WTC11 (cell line): ENCODE data around the gene CDC6. TPM values are rescaled to one million over a fixed set of nuclear protein-coding genes. Genes with fewer than 3 reads are reported as not detected.

ENCODE experiments used
- ATAC-seq: fragments of 200-7000 bp; cut with Tn5 transposase; 2 replicates; pipeline ENCODE4 v1.10.0; 2021; ENCODE audit warnings: mild to moderate bottlenecking, moderate library complexity
- CTCF ChIA-PET: fragments of 300-600 bp; sonication (Branson Sonifier 250); formaldehyde crosslinking; loops from one replicate; lab custom pipeline; 2021; ENCODE audit warnings: antibody characterized with exemption; lab: Charles Lee
- POLR2A ChIA-PET: fragments of 350-600 bp; sonication (Branson Sonifier 250); formaldehyde crosslinking; loops from one replicate; lab custom pipeline; 2021; ENCODE audit warnings: antibody characterized with exemption; lab: Charles Lee
- DNase-seq: peaks from one replicate; pipeline ENCODE4 v3.0.0; 2021; ENCODE audit warnings: low spot score
- H3K27ac Mint-ChIP-seq: 2 replicates; pipeline ENCODE4 v1.8.0; 2021; ENCODE audit warnings: mixed read lengths
- H3K27me3 Mint-ChIP-seq: 2 replicates; pipeline ENCODE4 v1.8.0; 2021; ENCODE audit warnings: low read depth, mild to moderate bottlenecking, moderate library complexity, mixed read lengths
- H3K36me3 Mint-ChIP-seq: 2 replicates; pipeline ENCODE4 v1.8.0; 2021; ENCODE audit warnings: mixed read lengths
- H3K4me1 Mint-ChIP-seq: 2 replicates; pipeline ENCODE4 v1.8.0; 2022; ENCODE audit warnings: mixed read lengths
- H3K4me3 Mint-ChIP-seq: 2 replicates; pipeline ENCODE4 v1.8.0; 2021; ENCODE audit warnings: mild to moderate bottlenecking, moderate library complexity, mixed read lengths
- H3K9me3 Mint-ChIP-seq: 2 replicates; pipeline ENCODE4 v1.8.0; 2021; ENCODE audit warnings: mixed read lengths
- AFF4 ChIP-seq: sonication (generic); formaldehyde crosslinking; IDR thresholded peaks from 2 replicates; pipeline ENCODE4 v1.8.1; 2023; ENCODE audit warnings: mild to moderate bottlenecking, missing genetic modification reagents, borderline replicate concordance
- E2F4 ChIP-seq: sonication (generic); formaldehyde crosslinking; IDR thresholded peaks from 2 replicates; pipeline ENCODE4 v1.8.1; 2022; ENCODE audit warnings: low read depth, mild to moderate bottlenecking, moderate library complexity, missing genetic modification reagents, borderline replicate concordance
- GABPB1 ChIP-seq: sonication (generic); formaldehyde crosslinking; IDR thresholded peaks from 2 replicates; pipeline ENCODE4 v1.8.1; 2023; ENCODE audit warnings: mild to moderate bottlenecking, missing genetic modification reagents
- GRHL2 ChIP-seq: fragments of 250-450 bp; sonication (Bioruptor Pico); IDR thresholded peaks from 2 replicates; pipeline ENCODE4 v1.8.0; 2022; ENCODE audit warnings: mild to moderate bottlenecking, moderate library complexity; ENCODE audit not compliant: insufficient replicate concordance, severe bottlenecking
- MXD4 ChIP-seq: fragments of 250-450 bp; sonication (Bioruptor Pico); IDR thresholded peaks from 2 replicates; pipeline ENCODE4 v1.8.0; 2021; ENCODE audit warnings: mild to moderate bottlenecking, moderate library complexity, borderline replicate concordance
- NFE2L1 ChIP-seq: sonication (generic); formaldehyde crosslinking; IDR thresholded peaks from 2 replicates; pipeline ENCODE4 v1.8.1; 2023; ENCODE audit warnings: missing genetic modification reagents
- NFYB ChIP-seq: sonication (generic); formaldehyde crosslinking; conservative IDR thresholded peaks from 2 replicates; pipeline ENCODE4 v1.8.0; 2022; ENCODE audit warnings: low read depth, missing genetic modification reagents
- NR1H2 ChIP-seq: sonication (generic); formaldehyde crosslinking; IDR thresholded peaks from 2 replicates; pipeline ENCODE4 v1.9.0; 2021; ENCODE audit warnings: mild to moderate bottlenecking, moderate library complexity, missing genetic modification reagents
- NR3C1 ChIP-seq: sonication (generic); formaldehyde crosslinking; conservative IDR thresholded peaks from 2 replicates; pipeline ENCODE4 v1.8.1; 2023; ENCODE audit warnings: low read depth, mild to moderate bottlenecking, missing genetic modification reagents
- PRDM15 ChIP-seq: sonication (generic); formaldehyde crosslinking; IDR thresholded peaks from 2 replicates; pipeline ENCODE4 v1.8.0; 2022; ENCODE audit warnings: missing genetic modification reagents
- ZNF512 ChIP-seq: sonication (generic); formaldehyde crosslinking; IDR thresholded peaks from 2 replicates; pipeline ENCODE4 v1.8.1; 2022; ENCODE audit warnings: missing genetic modification reagents, borderline replicate concordance
- ZNF532 ChIP-seq: fragments of 250-450 bp; sonication (Bioruptor Pico); IDR thresholded peaks from 2 replicates; pipeline ENCODE4 v1.9.0; 2021; ENCODE audit warnings: mild to moderate bottlenecking, borderline replicate concordance
- total RNA-seq: library from RNA; stranded (reverse); gene quantifications from 3 replicates; pipeline ENCODE4 v1.2.3, GENCODE V29; 2021

The CDC6 gene
- total RNA-seq, 1 experiment from 2014 or later = 125 TPM

- DNase-seq = no peak
- Mint-ChIP-seq H3K4me1 (peaks cover 60% of the 10 kb centered on the region), H3K9me3 (no peaks in the 10 kb centered on the region), H3K27me3 (peaks cover 19% of the 10 kb centered on the region), H3K4me3 (no peak overlapping the region), H3K36me3 (no peaks in the 10 kb centered on the region), H3K27ac (no peak overlapping the region)
- ChIA-PET CTCF (interaction anchor here (3.4 kb wide), 1 partner anchor 33 kb away, joined by 15 read pairs; no protein-coding TSS in a partner anchor), POLR2A (no interaction called here)
- no peak for TF ChIP-seq AFF4 (CRISPR knock-in tag)
- no peak for ATAC-seq
Observed at GRCh38 chr17:40320756-40321523, 33.3 kb downstream of the CDC6 start.

GRCh38 chr17:40321524-40321929, 33.8 kb downstream of the CDC6 start:
- ATAC-seq (no peak), DNase-seq (no peak)
- Mint-ChIP-seq H3K27ac (no peak overlapping the region), H3K4me3 (no peak overlapping the region), H3K27me3 (peaks cover 13% of the 10 kb centered on the region), H3K36me3 (no peaks in the 10 kb centered on the region), H3K4me1 (peaks cover 59% of the 10 kb centered on the region), H3K9me3 (no peaks in the 10 kb centered on the region)
- TF ChIP-seq MXD4 (CRISPR knock-in tag) = no peak
- CTCF ChIA-PET = interaction anchor here (3.4 kb wide), 1 partner anchor 33 kb away, joined by 15 read pairs; no protein-coding TSS in a partner anchor
- POLR2A ChIA-PET = no interaction called here

- no peak overlapping the region for H3K4me3 Mint-ChIP-seq
- ATAC-seq = no peak
- peaks cover 12% of the 10 kb centered on the region for H3K27me3 Mint-ChIP-seq
- H3K4me1 Mint-ChIP-seq = peaks cover 59% of the 10 kb centered on the region
- no peaks in the 10 kb centered on the region for H3K36me3 Mint-ChIP-seq
- H3K9me3 Mint-ChIP-seq = no peaks in the 10 kb centered on the region
- POLR2A ChIA-PET = no interaction called here
- H3K27ac Mint-ChIP-seq = no peak overlapping the region
- CTCF ChIA-PET = interaction anchor here (3.4 kb wide), 1 partner anchor 32 kb away, joined by 15 read pairs; no protein-coding TSS in a partner anchor
- DNase-seq = no peak
- TF ChIP-seq GABPB1 = no peak
- no peak for TF ChIP-seq NR1H2
- no peak for TF ChIP-seq GRHL2
- TF ChIP-seq NFE2L1 (CRISPR knock-in tag) = no peak
- TF ChIP-seq ZNF532 (CRISPR knock-in tag) = no peak
- TF ChIP-seq E2F4 (CRISPR knock-in tag) = no peak
- TF ChIP-seq NR3C1 (CRISPR knock-in tag) = no peak
- TF ChIP-seq PRDM15 (CRISPR knock-in tag) = no peak
- TF ChIP-seq NFYB (CRISPR knock-in tag) = no peak
- TF ChIP-seq ZNF512 = no peak
Observed at GRCh38 chr17:40321961-40322357, 34.3 kb downstream of the CDC6 start.
